Parathyroid adenoma (tissue), 2 donors: ENCODE results near the gene RNF7.
A peak's percentile ranks its signal among the peaks of the same experiment; 100 is the strongest.

Experiments
- H2AFZ ChIP-seq: fragments of 300-600 bp; sonication (generic); one replicate; pipeline ENCODE4 v1.7.0; 2017; ENCODE audit warnings: antibody characterized with exemption, mild to moderate bottlenecking
- H3K27ac ChIP-seq: fragments of 300-600 bp; sonication (generic); one replicate; pipeline ENCODE4 v1.7.0; 2017
- H3K27me3 ChIP-seq: fragments of 300-600 bp; sonication (generic); one replicate; pipeline ENCODE4 v1.7.0; 2017; ENCODE audit warnings: low read length; ENCODE audit not compliant: control insufficient read depth, insufficient read depth
- H3K36me3 ChIP-seq: fragments of 300-600 bp; sonication (generic); one replicate; pipeline ENCODE4 v1.7.0; 2017; ENCODE audit warnings: low read length; ENCODE audit not compliant: control insufficient read depth, insufficient read depth
- H3K4me1 ChIP-seq: fragments of 300-600 bp; sonication (generic); one replicate; pipeline ENCODE4 v1.7.0; 2017; ENCODE audit warnings: control low read depth
- H3K4me2 ChIP-seq: fragments of 300-600 bp; sonication (generic); one replicate; pipeline ENCODE4 v1.7.0; 2017; ENCODE audit warnings: low read length
- H3K4me3 ChIP-seq: fragments of 300-600 bp; sonication (generic); one replicate; pipeline ENCODE4 v1.7.0; 2017; ENCODE audit warnings: low read depth, low read length
- H3K79me2 ChIP-seq: fragments of 300-600 bp; sonication (generic); one replicate; pipeline ENCODE4 v1.7.0; 2017; ENCODE audit warnings: control low read depth
- H3K9ac ChIP-seq: fragments of 300-600 bp; sonication (generic); one replicate; pipeline ENCODE4 v1.7.0; 2017; ENCODE audit warnings: mild to moderate bottlenecking
- H3K9me3 ChIP-seq: fragments of 300-600 bp; sonication (generic); one replicate; pipeline ENCODE4 v1.7.0; 2017; ENCODE audit warnings: low read length; ENCODE audit not compliant: control insufficient read depth
- CTCF ChIP-seq: fragments of 300-600 bp; sonication (generic); IDR thresholded peaks from one replicate; pipeline ENCODE4 v1.7.0; 2017; ENCODE audit warnings: antibody characterized with exemption, mild to moderate bottlenecking
- donor health status: primary hyperparathyroidism.

RNF7 gene

DNA sequence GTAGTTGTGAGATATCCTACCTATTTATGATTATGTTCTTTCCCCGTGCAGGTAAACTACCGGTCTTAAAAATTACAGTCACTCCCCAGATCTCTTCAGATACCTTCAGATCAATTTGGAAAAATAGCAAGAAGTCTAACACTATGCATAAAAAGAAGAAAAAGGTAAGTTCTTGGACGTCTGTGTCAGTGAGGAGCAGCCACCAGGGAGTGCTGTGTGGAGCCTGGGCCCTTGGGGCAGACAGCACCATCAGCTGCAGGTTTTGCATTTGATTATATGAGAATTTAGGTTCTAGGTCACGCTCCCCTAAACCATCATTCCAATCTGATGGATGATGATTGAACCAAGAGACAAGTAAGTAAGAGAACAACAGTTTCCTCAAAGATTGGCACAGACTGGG is 8.9 kb upstream of the RNF7 start:
- no peaks in the 10 kb centered on the region for H3K36me3 ChIP-seq
- no peaks in the 10 kb centered on the region for H3K27me3 ChIP-seq
- no peak overlapping the region for H3K27ac ChIP-seq
- H3K79me2 ChIP-seq = no peaks in the 10 kb centered on the region
- no peak overlapping the region for H2AFZ ChIP-seq
- H3K9ac ChIP-seq = no peak overlapping the region
- H3K4me2 ChIP-seq = no peak overlapping the region
- no peaks in the 10 kb centered on the region for H3K9me3 ChIP-seq
- no peak for TF ChIP-seq CTCF
- no peaks in the 10 kb centered on the region for H3K4me1 ChIP-seq
- no peak overlapping the region for H3K4me3 ChIP-seq

DNA sequence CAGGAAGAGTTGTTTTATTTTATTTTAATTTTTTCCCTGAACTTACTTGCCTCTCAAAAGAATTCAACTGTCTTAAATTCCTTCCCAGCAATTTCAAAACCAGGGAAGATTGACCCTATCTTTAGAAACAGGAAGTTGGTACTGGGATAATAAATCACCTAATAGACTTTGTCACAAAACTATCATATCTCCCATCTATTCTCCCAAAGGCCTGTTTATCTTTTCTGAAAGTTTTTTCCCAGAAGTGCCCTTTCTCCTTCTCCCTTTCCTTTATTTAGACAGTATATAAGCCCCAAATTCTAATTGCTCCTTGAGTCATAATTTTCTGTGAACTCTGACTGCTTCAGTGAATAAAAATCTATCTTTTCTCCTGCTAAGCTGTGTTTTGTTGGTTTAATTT is 2.9 kb upstream of the RNF7 start:
- Histone ChIP-seq H3K36me3 (no peaks in the 10 kb centered on the region), H3K27ac (no peak overlapping the region), H3K4me1 (no peaks in the 10 kb centered on the region), H3K9me3 (no peaks in the 10 kb centered on the region), H3K9ac (no peak overlapping the region), H3K4me2 (no peak overlapping the region), H3K4me3 (no peak overlapping the region), H3K27me3 (no peaks in the 10 kb centered on the region), H3K79me2 (peaks cover 7% of the 10 kb centered on the region), H2AFZ (no peak overlapping the region)
- TF ChIP-seq CTCF = no peak

DNA sequence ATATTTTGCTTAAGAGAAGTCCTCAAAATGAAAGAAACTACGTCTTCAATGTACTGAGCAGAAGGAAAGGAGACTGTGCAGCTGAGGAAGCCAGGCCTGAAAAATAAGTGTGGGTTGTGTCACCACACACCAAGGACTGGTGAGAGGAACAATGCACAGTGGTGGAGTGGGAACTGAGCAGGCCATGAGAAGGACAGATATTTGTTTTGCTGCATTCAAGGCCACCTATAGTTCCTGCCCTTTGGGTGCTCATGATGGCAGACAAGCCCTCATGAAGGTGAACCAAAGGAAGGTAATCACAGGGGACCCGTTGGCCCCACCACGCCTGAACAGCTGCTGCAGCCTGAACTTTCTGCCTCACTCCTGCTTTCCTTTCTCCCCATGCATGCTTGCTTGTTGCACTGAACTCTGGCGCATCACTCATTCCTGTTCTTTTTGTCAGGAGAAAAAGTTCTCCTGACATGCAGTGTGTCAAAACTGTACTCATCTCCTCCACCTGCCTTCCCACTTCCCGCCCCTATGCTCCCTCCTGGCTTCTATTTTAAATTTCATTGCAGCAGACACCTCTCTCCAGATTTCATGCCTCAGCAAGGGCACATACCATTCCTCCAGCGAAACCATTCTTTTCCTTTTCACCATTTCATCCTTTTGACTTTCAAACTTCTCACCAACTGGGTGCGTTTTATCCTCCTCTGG is 2.2 kb upstream of the RNF7 start:
- H3K27ac ChIP-seq = no peak overlapping the region
- H3K9me3 ChIP-seq = no peaks in the 10 kb centered on the region
- no peak for TF ChIP-seq CTCF
- H2AFZ ChIP-seq = peak overlapping the region; percentile 3
- no peak overlapping the region for H3K9ac ChIP-seq
- H3K79me2 ChIP-seq = peaks cover 14% of the 10 kb centered on the region
- no peak overlapping the region for H3K4me3 ChIP-seq
- H3K4me2 ChIP-seq = no peak overlapping the region
- peaks cover 4% of the 10 kb centered on the region for H3K4me1 ChIP-seq
- no peaks in the 10 kb centered on the region for H3K36me3 ChIP-seq
- H3K27me3 ChIP-seq = no peaks in the 10 kb centered on the region

DNA sequence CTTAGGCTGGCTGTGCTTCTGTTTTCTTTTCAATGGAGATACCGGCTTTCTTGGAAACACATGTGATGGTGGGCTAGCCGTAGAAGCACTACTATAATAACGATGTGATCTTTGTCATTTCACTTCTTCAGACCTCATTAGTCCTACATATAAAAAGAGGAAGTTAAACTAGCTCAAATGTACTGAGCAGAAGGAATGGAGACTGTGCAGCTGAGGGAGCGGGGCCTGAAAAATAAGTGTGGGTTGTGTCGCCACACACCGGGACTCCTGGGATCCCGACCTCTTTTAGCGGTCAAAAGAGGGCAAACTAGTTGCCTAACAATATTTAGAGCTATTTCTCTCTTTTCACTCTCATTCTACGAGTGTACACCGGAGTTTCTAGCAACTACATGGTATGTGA is 1.0 kb upstream of the RNF7 start:
- Histone ChIP-seq H3K4me2 (no peak overlapping the region), H3K9me3 (no peaks in the 10 kb centered on the region), H3K79me2 (peaks cover 17% of the 10 kb centered on the region), H3K36me3 (no peaks in the 10 kb centered on the region), H3K27ac (no peak overlapping the region), H3K9ac (no peak overlapping the region), H3K27me3 (no peaks in the 10 kb centered on the region), H3K4me3 (no peak overlapping the region), H2AFZ (peak overlapping the region; percentile 14), H3K4me1 (peaks cover 6% of the 10 kb centered on the region)
- TF ChIP-seq CTCF = no peak

- Histone ChIP-seq H3K4me2 (peak overlapping the region; percentile 66), H3K79me2 (peaks cover 19% of the 10 kb centered on the region), H3K9ac (no peak overlapping the region), H3K4me1 (peaks cover 6% of the 10 kb centered on the region), H2AFZ (peak overlapping the region; percentile 81), H3K27me3 (no peaks in the 10 kb centered on the region), H3K36me3 (no peaks in the 10 kb centered on the region), H3K4me3 (peak overlapping the region; percentile 76), H3K9me3 (no peaks in the 10 kb centered on the region), H3K27ac (peak overlapping the region; percentile 71)
- no peak for TF ChIP-seq CTCF
Measured at GRCh38 chr3:141737678-141738021, 448 bp upstream of the RNF7 start.
